OCI-LY3 (cell line): ENCODE data around the gene ANO8.

ENCODE experiments used
- EZH2phosphoT487 ChIP-seq: fragments of 200-600 bp; shearing (Covaris generic); IDR thresholded peaks from 2 replicates; pipeline ENCODE4 v1.6.1; 2018; ENCODE audit warnings: antibody characterized with exemption, mixed run types, low read depth
- TF ChIP-seq, protein P1 (sequence below): fragments of 200-600, 300-600 bp; sonication (generic); IDR thresholded peaks from 2 replicates; pipeline ENCODE4 v1.5.1; 2014; ENCODE audit warnings: antibody characterized with exemption, low read length, low read depth

DNA sequence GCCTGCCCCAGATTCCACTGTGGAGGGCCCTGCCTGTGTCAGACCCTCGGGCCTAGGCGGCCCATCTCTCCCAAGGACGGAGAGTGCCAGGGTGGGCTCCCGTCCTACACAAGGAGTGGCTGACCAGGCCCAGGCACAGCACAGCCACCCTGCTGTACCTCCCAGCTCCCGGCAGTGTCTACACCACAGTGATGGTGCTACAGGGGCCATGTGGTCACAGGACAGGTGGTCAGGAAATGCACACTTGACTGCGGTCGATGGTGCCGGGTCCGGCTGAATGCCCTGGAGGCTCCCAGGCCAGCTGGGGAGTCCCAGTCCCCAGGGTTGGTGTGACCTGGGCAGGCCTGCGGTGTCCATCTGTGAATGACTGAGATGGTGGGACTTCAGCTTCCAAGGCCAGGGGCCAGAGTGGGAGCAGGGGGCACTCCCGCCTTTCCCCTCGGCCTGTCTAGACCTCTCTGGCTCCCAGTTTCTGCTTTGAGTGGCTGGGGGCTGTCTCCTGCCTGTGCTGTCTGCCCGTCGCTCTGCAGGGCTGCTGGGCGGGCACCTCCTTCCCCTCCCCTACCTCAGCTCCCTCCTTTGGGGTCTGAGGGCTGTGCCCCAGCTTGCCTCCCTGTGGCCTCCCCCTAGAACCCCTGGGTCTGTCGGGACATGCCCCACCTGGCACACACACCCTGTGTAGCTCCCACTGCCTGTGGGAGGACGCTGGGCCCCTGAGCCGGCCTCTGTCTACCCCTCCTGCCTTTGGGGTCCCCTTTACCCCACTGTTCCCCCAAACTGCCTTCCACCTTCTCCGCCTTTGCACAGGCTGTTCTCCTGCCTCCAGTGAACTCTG lies 12.8 kb downstream of the ANO8 start:
- TF ChIP-seq EZH2phosphoT487, result no peak
- TF ChIP-seq, protein P1, sequence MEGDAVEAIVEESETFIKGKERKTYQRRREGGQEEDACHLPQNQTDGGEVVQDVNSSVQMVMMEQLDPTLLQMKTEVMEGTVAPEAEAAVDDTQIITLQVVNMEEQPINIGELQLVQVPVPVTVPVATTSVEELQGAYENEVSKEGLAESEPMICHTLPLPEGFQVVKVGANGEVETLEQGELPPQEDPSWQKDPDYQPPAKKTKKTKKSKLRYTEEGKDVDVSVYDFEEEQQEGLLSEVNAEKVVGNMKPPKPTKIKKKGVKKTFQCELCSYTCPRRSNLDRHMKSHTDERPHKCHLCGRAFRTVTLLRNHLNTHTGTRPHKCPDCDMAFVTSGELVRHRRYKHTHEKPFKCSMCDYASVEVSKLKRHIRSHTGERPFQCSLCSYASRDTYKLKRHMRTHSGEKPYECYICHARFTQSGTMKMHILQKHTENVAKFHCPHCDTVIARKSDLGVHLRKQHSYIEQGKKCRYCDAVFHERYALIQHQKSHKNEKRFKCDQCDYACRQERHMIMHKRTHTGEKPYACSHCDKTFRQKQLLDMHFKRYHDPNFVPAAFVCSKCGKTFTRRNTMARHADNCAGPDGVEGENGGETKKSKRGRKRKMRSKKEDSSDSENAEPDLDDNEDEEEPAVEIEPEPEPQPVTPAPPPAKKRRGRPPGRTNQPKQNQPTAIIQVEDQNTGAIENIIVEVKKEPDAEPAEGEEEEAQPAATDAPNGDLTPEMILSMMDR, result no peak
